Neuronal stem cell (in vitro differentiated cells): ENCODE measurements around the gene CHD2.

ENCODE experiments used
- DNase-seq: peaks from one replicate; pipeline ENCODE4 v3.0.0-alpha.2; 2013; ENCODE audit warnings: low spot score
- H2AFZ ChIP-seq: one replicate; pipeline ENCODE4 v1.6.1; 2013; ENCODE audit warnings: mild to moderate bottlenecking, low read length, inconsistent platforms
- H2AK5ac ChIP-seq: 2 replicates; pipeline ENCODE4 v1.6.1; 2013; ENCODE audit warnings: low read depth, mild to moderate bottlenecking, inconsistent platforms, low read length, moderate library complexity, mixed read lengths
- H2BK120ac ChIP-seq: 2 replicates; pipeline ENCODE4 v1.6.1; 2013; ENCODE audit warnings: low read depth, mild to moderate bottlenecking, inconsistent platforms, low read length, moderate library complexity, mixed read lengths
- H2BK12ac ChIP-seq: one replicate; pipeline ENCODE4 v1.6.1; 2013; ENCODE audit warnings: low read length, inconsistent platforms
- H2BK15ac ChIP-seq: 2 replicates; pipeline ENCODE4 v1.6.1; 2013; ENCODE audit warnings: mild to moderate bottlenecking, low read length, inconsistent platforms, mixed read lengths
- H2BK5ac ChIP-seq: one replicate; pipeline ENCODE4 v1.6.1; 2013; ENCODE audit warnings: inconsistent platforms, mild to moderate bottlenecking, low read length, moderate library complexity
- H3K14ac ChIP-seq: one replicate; pipeline ENCODE4 v1.6.1; 2013; ENCODE audit warnings: low read length, inconsistent platforms
- H3K18ac ChIP-seq: 2 replicates; pipeline ENCODE4 v1.6.1; 2013; ENCODE audit warnings: low read length, inconsistent platforms
- H3K23ac ChIP-seq: 2 replicates; pipeline ENCODE4 v1.6.1; 2013; ENCODE audit warnings: low read depth, mild to moderate bottlenecking, mixed read lengths, low read length, inconsistent platforms; ENCODE audit not compliant: poor library complexity
- H3K27ac ChIP-seq: replicated peaks from 3 replicates; pipeline ENCODE4 v1.5.1; 2013; ENCODE audit warnings: low read length, inconsistent platforms
- H3K27me3 ChIP-seq, 3 experiments: 2 replicates each; pipeline ENCODE4 v1.6.1; 2013; ENCODE audit warnings: low read length in 3 of 3, mild to moderate bottlenecking in 2 of 3, inconsistent platforms in 1 of 3, low read depth in 1 of 3, mixed read lengths in 1 of 3, moderate library complexity in 1 of 3; ENCODE audit not compliant: control insufficient read depth in 3 of 3, insufficient read depth in 3 of 3
- H3K36me3 ChIP-seq, 2 donors: replicated peaks in 1 of 2; 2 replicates each; pipeline ENCODE4 v1.6.1; 2013; ENCODE audit warnings: low read length in 2 of 2; ENCODE audit not compliant: control insufficient read depth in 2 of 2, insufficient read depth in 2 of 2
- H3K4ac ChIP-seq: 2 replicates; pipeline ENCODE4 v1.6.1; 2013; ENCODE audit warnings: inconsistent platforms, mild to moderate bottlenecking, low read length, moderate library complexity
- H3K4me1 ChIP-seq, 2 donors: 1 replicate in 1 of 2; 2 replicates in 1 of 2; pipeline ENCODE4 v1.6.1; 2013; ENCODE audit warnings: low read length in 2 of 2, low read depth in 1 of 2; ENCODE audit not compliant: control insufficient read depth in 2 of 2, insufficient read depth in 1 of 2
- H3K4me2 ChIP-seq: one replicate; pipeline ENCODE4 v1.6.1; 2013; ENCODE audit warnings: mild to moderate bottlenecking, low read length, inconsistent platforms; ENCODE audit not compliant: insufficient read depth, poor library complexity, severe bottlenecking
- H3K4me3 ChIP-seq, 2 donors: 2 replicates each; pipeline ENCODE4 v1.5.1; 2013; ENCODE audit warnings: low read length in 2 of 2, mild to moderate bottlenecking in 2 of 2, inconsistent platforms in 1 of 2, moderate library complexity in 1 of 2
- H3K79me1 ChIP-seq: one replicate; pipeline ENCODE4 v1.6.1; 2013; ENCODE audit warnings: low read depth, mild to moderate bottlenecking, inconsistent platforms, low read length, moderate library complexity
- H3K9ac ChIP-seq: one replicate; pipeline ENCODE4 v1.6.1; 2013; ENCODE audit warnings: mild to moderate bottlenecking, low read depth, low read length, inconsistent platforms; ENCODE audit not compliant: poor library complexity
- H3K9me3 ChIP-seq, 2 donors: replicated peaks in 1 of 2; 2 replicates each; pipeline versions ENCODE3 to v1.6.1; 2013; ENCODE audit warnings: low read length in 2 of 2, mild to moderate bottlenecking in 2 of 2, inconsistent platforms in 1 of 2, low read depth in 1 of 2, mixed read lengths in 1 of 2, moderate library complexity in 1 of 2; ENCODE audit not compliant: control insufficient read depth in 2 of 2, insufficient read depth in 1 of 2
- H4K8ac ChIP-seq: one replicate; pipeline ENCODE4 v1.6.1; 2013; ENCODE audit warnings: low read depth, mild to moderate bottlenecking, inconsistent platforms, low read length, moderate library complexity
- H4K91ac ChIP-seq: one replicate; pipeline ENCODE4 v1.6.1; 2013; ENCODE audit warnings: low read length, low read depth, mild to moderate bottlenecking, inconsistent platforms; ENCODE audit not compliant: poor library complexity
- WGBS, 2 donors: extraction: QIAGEN DNeasy Blood & Tissue Kit; methylation state at CpG; one replicate each; pipeline ENCODE4 v1.1.7; 2013; ENCODE audit warnings: missing lambda C conversion rate in 2 of 2, mixed read lengths in 1 of 2; ENCODE audit not compliant: insufficient read length in 2 of 2, insufficient replicate concordance in 1 of 2; ENCODE audit errors: extremely low coverage in 2 of 2; 5-methylcytosine and 5-hydroxymethylcytosine counted together

The CHD2 gene

DNA sequence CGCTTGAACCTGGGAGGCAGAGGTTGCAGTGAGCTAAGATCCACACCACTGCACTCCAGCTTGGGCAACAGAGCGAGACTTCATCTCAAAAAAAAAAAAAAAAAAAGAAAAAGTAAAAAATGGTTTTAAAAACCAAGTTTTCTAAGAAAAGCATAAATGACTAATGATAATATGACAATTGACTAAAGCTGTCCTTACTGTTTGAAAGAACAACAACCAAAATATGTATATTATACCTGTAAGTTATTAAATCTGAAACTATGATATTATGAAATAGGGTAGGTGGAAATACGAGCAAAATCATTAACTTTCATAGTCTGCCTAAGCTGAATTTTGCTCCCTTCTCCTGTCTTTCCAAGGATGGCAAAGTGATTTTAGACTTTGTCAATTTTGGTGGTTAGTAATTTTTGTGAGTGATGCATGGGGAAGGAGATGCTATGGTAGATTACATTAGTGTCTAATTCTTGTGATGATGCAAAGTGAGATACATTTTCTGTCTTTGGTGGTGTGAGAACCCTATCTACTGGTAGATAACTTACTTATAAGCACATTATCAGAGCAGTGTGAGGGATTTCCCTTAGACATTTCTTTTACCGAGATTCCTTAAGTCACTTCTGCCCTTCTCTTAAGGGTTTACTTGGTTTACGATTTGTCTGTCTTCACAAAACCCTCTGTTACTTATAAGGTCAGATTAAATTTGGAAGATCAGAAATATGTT is 10.6 kb upstream of the CHD2 start:
- Histone ChIP-seq H2BK15ac (no peak overlapping the region), H2BK5ac (no peak overlapping the region), H4K8ac (no peak overlapping the region), H3K4ac (no peak overlapping the region), H3K4me3 (no peak overlapping the region), H3K14ac (no peak overlapping the region), H3K9me3 (peaks cover 0 to 21% of the 10 kb centered on the region in 2 donors), H3K9ac (no peak overlapping the region), H2AFZ (no peak overlapping the region), H2BK12ac (no peak overlapping the region), H3K23ac (no peak overlapping the region), H3K27me3 (no peaks in the 10 kb centered on the region), H3K27ac (no peak overlapping the region), H2BK120ac (no peak overlapping the region), H3K18ac (no peak overlapping the region), H3K36me3 (peaks cover 12 to 98% of the 10 kb centered on the region in 2 donors), H3K4me2 (no peak overlapping the region), H2AK5ac (no peak overlapping the region), H4K91ac (no peak overlapping the region), H3K4me1 (peaks cover 1 to 4% of the 10 kb centered on the region in 2 donors), H3K79me1 (no peaks in the 10 kb centered on the region)
- no CpG with 5 or more reads among the region's 5 CpGs for WGBS, 2 donors
- DNase-seq = no peak

DNA sequence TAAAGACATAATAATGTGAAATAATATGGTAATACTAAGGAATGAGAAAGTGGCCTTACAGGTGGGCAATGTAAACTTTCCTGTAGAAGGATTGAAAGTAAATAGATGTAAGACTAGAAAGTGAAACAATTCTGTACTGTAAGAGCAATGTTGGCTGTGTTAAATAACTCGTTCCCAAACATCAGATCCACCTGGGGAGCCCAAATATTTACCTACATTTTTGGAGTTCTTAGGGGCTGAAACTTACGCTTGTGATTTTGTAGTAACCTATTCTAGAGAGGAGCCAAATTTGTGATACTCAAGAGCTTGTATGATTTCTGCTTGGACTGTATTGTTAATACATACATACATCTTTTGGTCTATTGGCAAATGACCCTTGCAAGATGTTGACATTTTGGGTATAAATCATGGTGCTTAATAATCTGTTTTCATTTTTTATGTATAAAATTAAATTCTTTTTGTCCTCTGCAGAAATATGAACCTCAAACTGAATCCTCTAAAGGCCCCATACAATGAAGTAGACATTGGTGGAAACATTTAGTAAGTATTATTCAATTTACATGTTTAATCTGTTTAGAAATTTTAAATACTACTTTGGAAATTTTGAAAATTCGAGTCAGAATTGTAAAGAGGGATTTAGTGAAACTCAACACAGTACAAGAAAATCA is 8.5 kb upstream of the CHD2 start:
- no peak overlapping the region for H3K4me3 ChIP-seq
- no peaks in the 10 kb centered on the region for H3K27me3 ChIP-seq
- no CpG with 5 or more reads among the region's 3 CpGs for WGBS, 2 donors
- no peak overlapping the region for H3K4ac ChIP-seq
- no peak overlapping the region for H3K14ac ChIP-seq
- H2BK5ac ChIP-seq = no peak overlapping the region
- no peaks in the 10 kb centered on the region for H3K79me1 ChIP-seq
- no peak overlapping the region for H2AK5ac ChIP-seq
- no peak overlapping the region for H3K4me2 ChIP-seq
- no peak overlapping the region for H2BK12ac ChIP-seq
- H4K91ac ChIP-seq = no peak overlapping the region
- peaks cover 15 to 98% of the 10 kb centered on the region in 2 donors for H3K36me3 ChIP-seq
- H2AFZ ChIP-seq = no peak overlapping the region
- H3K23ac ChIP-seq = no peak overlapping the region
- H3K4me1 ChIP-seq = peaks cover 1 to 4% of the 10 kb centered on the region in 2 donors
- H3K18ac ChIP-seq = no peak overlapping the region
- H2BK120ac ChIP-seq = no peak overlapping the region
- no peak for DNase-seq
- no peak overlapping the region for H3K27ac ChIP-seq
- H3K9ac ChIP-seq = no peak overlapping the region
- H4K8ac ChIP-seq = no peak overlapping the region
- peaks cover 0 to 21% of the 10 kb centered on the region in 2 donors for H3K9me3 ChIP-seq
- H2BK15ac ChIP-seq = no peak overlapping the region

DNA sequence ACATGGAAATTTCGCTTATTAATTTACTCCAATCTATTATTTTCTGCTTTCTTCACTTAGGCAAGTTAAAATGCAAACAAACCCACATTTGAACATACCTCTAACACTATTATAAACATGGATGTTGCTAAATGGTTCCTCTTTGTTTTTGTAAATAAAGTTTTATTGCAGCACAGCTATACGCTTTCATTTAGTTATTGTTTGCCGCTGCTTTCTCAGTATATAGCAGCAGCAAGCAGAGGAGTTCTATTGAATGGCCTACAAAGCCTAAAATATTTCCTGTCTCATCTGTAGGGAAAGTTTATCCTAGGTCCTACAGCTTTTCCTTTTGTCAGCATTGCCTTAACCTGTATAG is 7.9 kb upstream of the CHD2 start:
- Histone ChIP-seq H3K27ac (no peak overlapping the region), H3K4ac (no peak overlapping the region), H3K36me3 (peaks cover 15 to 98% of the 10 kb centered on the region in 2 donors), H2AK5ac (no peak overlapping the region), H4K91ac (no peak overlapping the region), H2AFZ (no peak overlapping the region), H2BK5ac (no peak overlapping the region), H3K79me1 (no peaks in the 10 kb centered on the region), H3K23ac (no peak overlapping the region), H3K4me2 (no peak overlapping the region), H3K18ac (no peak overlapping the region), H3K14ac (no peak overlapping the region), H2BK15ac (no peak overlapping the region), H3K9ac (no peak overlapping the region), H2BK120ac (no peak overlapping the region), H4K8ac (no peak overlapping the region), H3K9me3 (peaks cover 0 to 21% of the 10 kb centered on the region in 2 donors), H2BK12ac (no peak overlapping the region), H3K4me3 (no peak overlapping the region), H3K4me1 (peaks cover 1 to 2% of the 10 kb centered on the region in 2 donors), H3K27me3 (no peaks in the 10 kb centered on the region)
- WGBS, 2 donors = no CpG with 5 or more reads among the region's 3 CpGs
- DNase-seq = no peak

DNA sequence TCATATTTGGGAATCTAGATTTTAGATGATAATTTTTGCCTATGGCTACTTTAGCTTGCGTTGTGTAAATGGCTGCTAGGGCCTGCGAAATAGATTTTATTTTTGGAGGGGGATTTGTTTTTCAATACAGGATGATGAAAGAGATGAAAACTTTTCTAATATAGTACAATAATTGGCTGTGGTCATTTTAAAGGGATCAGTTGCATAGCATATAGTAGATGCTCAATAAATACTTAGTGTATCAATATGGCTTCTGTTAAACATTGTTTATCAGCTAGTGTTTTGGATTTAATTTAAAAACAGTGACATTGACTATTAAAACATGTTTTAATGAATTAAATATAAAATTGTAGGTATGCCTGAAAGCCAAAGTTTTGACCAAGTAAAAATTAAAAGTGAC is 6.9 kb upstream of the CHD2 start:
- H3K79me1 ChIP-seq = no peaks in the 10 kb centered on the region
- peaks cover 0 to 1% of the 10 kb centered on the region in 2 donors for H3K4me1 ChIP-seq
- no peak overlapping the region for H3K14ac ChIP-seq
- H3K18ac ChIP-seq = no peak overlapping the region
- no CpG with 5 or more reads among the region's 2 CpGs for WGBS, 2 donors
- no peak overlapping the region for H3K23ac ChIP-seq
- no peak overlapping the region for H2AK5ac ChIP-seq
- no peak for DNase-seq
- H2BK15ac ChIP-seq = no peak overlapping the region
- H3K9me3 ChIP-seq = peaks cover 0 to 21% of the 10 kb centered on the region in 2 donors
- no peak overlapping the region for H4K8ac ChIP-seq
- H4K91ac ChIP-seq = no peak overlapping the region
- H3K27me3 ChIP-seq = no peaks in the 10 kb centered on the region
- no peak overlapping the region for H3K4me2 ChIP-seq
- H3K27ac ChIP-seq = no peak overlapping the region
- H3K4ac ChIP-seq = no peak overlapping the region
- H3K4me3 ChIP-seq = no peak overlapping the region
- H3K9ac ChIP-seq = no peak overlapping the region
- H3K36me3 ChIP-seq = peaks cover 18 to 98% of the 10 kb centered on the region in 2 donors
- no peak overlapping the region for H2BK5ac ChIP-seq
- no peak overlapping the region for H2BK12ac ChIP-seq
- H2AFZ ChIP-seq = no peak overlapping the region
- H2BK120ac ChIP-seq = no peak overlapping the region
